ENCODE data around the gene LGALS13. TPM values are rescaled to one million over a fixed set of nuclear protein-coding genes. Genes with fewer than 3 reads are reported as not detected.

LGALS13 gene
- total RNA-seq, 1 donor from 2014 or later, result not detected

- no peaks in the 10 kb centered on the region for H3K36me3 ChIP-seq (ENCODE audit: insufficient read depth, low read length)
- H3K4me1 ChIP-seq (ENCODE audit: insufficient read depth, low read length), result no peaks in the 10 kb centered on the region
- H3K9me3 ChIP-seq (ENCODE audit: insufficient read depth, low read depth, low read length), result peaks cover 4% of the 10 kb centered on the region
- no peak overlapping the region for H3K4me2 ChIP-seq (ENCODE audit: low read length)
- H3K4me3 ChIP-seq (ENCODE audit: insufficient read depth, low read depth, low read length), result no peak overlapping the region
- no peak overlapping the region for H3K4me3 Mint-ChIP-seq (ENCODE audit: unreplicated experiment)
- no peaks in the 10 kb centered on the region for H3K4me1 Mint-ChIP-seq (ENCODE audit: low read depth, unreplicated experiment)
- H4K20me1 ChIP-seq (ENCODE audit: insufficient read depth, low read length), result no peaks in the 10 kb centered on the region
- H3K9me3 Mint-ChIP-seq (ENCODE audit: unreplicated experiment), result peaks cover 4% of the 10 kb centered on the region
- FAIRE-seq (no peak), DNase-seq (ENCODE audit: low read depth) (no peak)
- H3K27me3 Mint-ChIP-seq (ENCODE audit: low read depth, unreplicated experiment), result peaks cover 25% of the 10 kb centered on the region
- no peak overlapping the region for H3K9ac ChIP-seq (ENCODE audit: low read length)
- no peak overlapping the region for H3K27ac ChIP-seq (ENCODE audit: low read depth, low read length)
- no peak overlapping the region for H2AFZ ChIP-seq (ENCODE audit: low read depth, low read length)
- no peaks in the 10 kb centered on the region for H3K79me2 ChIP-seq (ENCODE audit: insufficient read depth, low read length)
- no peak for TF ChIP-seq CTCF (IDR thresholded peaks at IDR 0.05; ENCODE audit: insufficient read depth, low read depth, low read length)
- no peak for TF ChIP-seq EZH2 (IDR thresholded peaks at IDR 0.05; ENCODE audit: insufficient read depth, low read length)
- H3K27me3 ChIP-seq (ENCODE audit: insufficient read depth, low read length), result no peaks in the 10 kb centered on the region
- H3K36me3 Mint-ChIP-seq (ENCODE audit: low read depth, unreplicated experiment), result no peaks in the 10 kb centered on the region
- H3K27ac Mint-ChIP-seq (ENCODE audit: unreplicated experiment), result no peak overlapping the region
Measured at GRCh38 chr19:39587496-39587895, 14.8 kb upstream of the LGALS13 start.

- FAIRE-seq, result no peak
Measured at GRCh38 chr19:39588066-39588465, 14.3 kb upstream of the LGALS13 start.

More at GRCh38 chr19:39588066-39588465, 14.3 kb upstream of the LGALS13 start:
- H3K27me3 ChIP-seq (ENCODE audit: insufficient read depth, low read length), result no peaks in the 10 kb centered on the region
- DNase-seq (ENCODE audit: low read depth), result no peak
- no peak overlapping the region for H3K9ac ChIP-seq (ENCODE audit: low read length)
- H3K4me1 Mint-ChIP-seq (ENCODE audit: low read depth, unreplicated experiment), result no peaks in the 10 kb centered on the region
- no peak overlapping the region for H3K4me3 Mint-ChIP-seq (ENCODE audit: unreplicated experiment)
- H3K36me3 ChIP-seq (ENCODE audit: insufficient read depth, low read length), result no peaks in the 10 kb centered on the region
- H3K4me3 ChIP-seq (ENCODE audit: insufficient read depth, low read depth, low read length), result no peak overlapping the region
- no peaks in the 10 kb centered on the region for H3K36me3 Mint-ChIP-seq (ENCODE audit: low read depth, unreplicated experiment)
- no peaks in the 10 kb centered on the region for H3K79me2 ChIP-seq (ENCODE audit: insufficient read depth, low read length)
- H3K4me2 ChIP-seq (ENCODE audit: low read length), result no peak overlapping the region
- TF ChIP-seq EZH2 (IDR thresholded peaks at IDR 0.05; ENCODE audit: insufficient read depth, low read length), result no peak
- TF ChIP-seq CTCF (IDR thresholded peaks at IDR 0.05; ENCODE audit: insufficient read depth, low read depth, low read length), result no peak
- peaks cover 4% of the 10 kb centered on the region for H3K9me3 Mint-ChIP-seq (ENCODE audit: unreplicated experiment)
- H4K20me1 ChIP-seq (ENCODE audit: insufficient read depth, low read length), result no peaks in the 10 kb centered on the region
- H2AFZ ChIP-seq (ENCODE audit: low read depth, low read length), result no peak overlapping the region
- peaks cover 30% of the 10 kb centered on the region for H3K27me3 Mint-ChIP-seq (ENCODE audit: low read depth, unreplicated experiment)
- H3K4me1 ChIP-seq (ENCODE audit: insufficient read depth, low read length), result no peaks in the 10 kb centered on the region
- peaks cover 4% of the 10 kb centered on the region for H3K9me3 ChIP-seq (ENCODE audit: insufficient read depth, low read depth, low read length)
- H3K27ac Mint-ChIP-seq (ENCODE audit: unreplicated experiment), result no peak overlapping the region
- H3K27ac ChIP-seq (ENCODE audit: low read depth, low read length), result no peak overlapping the region
